GM19372 (cell line): ENCODE measurements around the gene PTTG1IP.
"Not testable (repeated sequence)": the region's sequence is repeated elsewhere in the genome, so short reads cannot be mapped to it uniquely, and the experiment has no call there.

Experiments
- ATAC-seq: cut with Tn5 transposase; IDR thresholded peaks from one replicate; pipeline ENCODE4 v1.9.1; 2021; ENCODE audit warnings: mild to moderate bottlenecking, low read depth, moderate library complexity; ENCODE audit not compliant: unreplicated experiment

The PTTG1IP gene

GRCh38 chr21:44886113-44887075 is 12.9 kb upstream of the PTTG1IP start:
- ATAC-seq, result no peak

- no peak for ATAC-seq
Observed at GRCh38 chr21:44885615-44886014, 12.1 kb upstream of the PTTG1IP start.

- ATAC-seq, result no peak
Observed at GRCh38 chr21:44884097-44884496, 10.6 kb upstream of the PTTG1IP start.

DNA sequence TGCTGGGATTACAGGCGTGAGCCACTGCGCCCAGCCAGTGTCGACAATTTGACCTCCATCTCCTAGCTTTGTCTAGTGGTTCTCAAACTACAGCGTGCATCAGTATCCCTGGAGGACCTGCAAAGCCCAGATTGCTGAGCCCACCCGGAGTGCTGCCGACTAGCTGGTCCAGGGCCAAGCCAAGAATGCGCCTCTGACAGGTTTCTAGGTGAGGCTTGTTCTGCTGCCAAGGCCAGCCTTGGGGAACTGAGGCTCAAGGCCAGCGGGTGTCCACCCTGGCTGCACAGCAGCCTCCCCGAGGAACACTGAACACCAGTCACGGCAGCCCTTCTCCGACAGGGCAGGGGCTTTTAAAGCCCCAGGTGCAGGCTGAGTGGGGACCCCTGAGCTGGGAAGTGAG is 9.8 kb upstream of the PTTG1IP start:
- no peak for ATAC-seq

GRCh38 chr21:44881198-44881872 is 7.8 kb upstream of the PTTG1IP start:
- no peak for ATAC-seq

DNA sequence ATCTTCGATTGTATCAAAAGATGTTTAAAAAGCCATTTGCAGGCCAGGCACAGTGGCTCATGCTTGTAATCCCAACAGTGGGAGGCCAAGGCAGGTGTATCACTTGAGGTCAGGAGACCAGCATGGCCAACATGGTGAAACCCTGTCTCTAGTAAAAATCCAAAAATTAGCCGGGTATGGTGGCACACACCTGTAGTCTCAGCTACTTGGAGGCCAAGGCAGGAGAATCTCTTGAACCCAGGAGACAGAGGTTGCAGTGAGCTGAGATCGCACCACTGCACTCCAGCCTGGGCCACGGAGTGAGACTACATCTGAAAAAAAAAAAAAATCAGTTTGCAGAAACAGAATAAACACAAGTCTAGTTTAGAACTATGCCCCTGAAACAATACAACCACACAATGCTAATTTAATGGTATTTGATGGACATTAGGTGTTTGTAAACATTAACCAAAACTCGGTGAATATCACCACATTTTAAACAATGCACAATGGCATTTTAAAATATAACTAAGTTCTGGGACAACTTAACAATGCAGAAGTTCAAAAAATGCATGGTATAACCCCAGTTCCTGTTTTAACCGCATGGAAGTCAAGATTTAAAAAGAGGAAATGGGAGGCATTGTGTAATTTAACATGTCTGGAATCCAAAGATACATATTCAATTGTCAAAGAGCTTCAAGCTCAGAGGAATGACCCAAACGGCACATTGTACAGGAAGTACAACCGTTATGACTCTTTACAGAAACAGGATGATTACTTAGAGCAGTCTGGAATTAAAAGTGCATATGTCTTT is 7.1 kb upstream of the PTTG1IP start:
- no peak for ATAC-seq

GRCh38 chr21:44879238-44879637 is 5.7 kb upstream of the PTTG1IP start:
- ATAC-seq, result not testable (repeated sequence)

GRCh38 chr21:44878053-44878982 is 4.8 kb upstream of the PTTG1IP start:
- no peak for ATAC-seq

GRCh38 chr21:44876849-44877575 is 3.5 kb upstream of the PTTG1IP start:
- ATAC-seq, result no peak

DNA sequence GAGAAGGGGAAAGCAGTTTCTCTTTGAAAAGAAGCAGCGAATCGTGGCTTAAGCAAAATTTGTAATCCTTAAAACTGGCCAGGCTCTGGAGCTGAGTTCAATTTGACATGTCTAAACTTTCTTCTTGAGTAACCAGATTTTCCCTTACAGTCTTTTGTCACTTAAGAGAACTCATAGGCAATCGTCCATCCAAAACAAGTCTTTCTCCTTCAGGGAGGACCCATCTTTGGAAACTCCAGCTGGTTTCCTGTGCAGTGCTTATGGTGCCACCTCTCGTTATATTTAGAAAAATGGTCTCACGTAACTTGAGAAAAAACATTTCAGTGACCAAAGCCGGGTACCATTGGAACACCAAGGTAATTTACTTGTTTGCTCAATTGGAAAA is 1.8 kb upstream of the PTTG1IP start:
- no peak for ATAC-seq

- no peak for ATAC-seq
Observed at GRCh38 chr21:44874497-44875315, 1.2 kb upstream of the PTTG1IP start.

- no peak for ATAC-seq
Observed at GRCh38 chr21:44874240-44874496, 678 bp upstream of the PTTG1IP start.

DNA sequence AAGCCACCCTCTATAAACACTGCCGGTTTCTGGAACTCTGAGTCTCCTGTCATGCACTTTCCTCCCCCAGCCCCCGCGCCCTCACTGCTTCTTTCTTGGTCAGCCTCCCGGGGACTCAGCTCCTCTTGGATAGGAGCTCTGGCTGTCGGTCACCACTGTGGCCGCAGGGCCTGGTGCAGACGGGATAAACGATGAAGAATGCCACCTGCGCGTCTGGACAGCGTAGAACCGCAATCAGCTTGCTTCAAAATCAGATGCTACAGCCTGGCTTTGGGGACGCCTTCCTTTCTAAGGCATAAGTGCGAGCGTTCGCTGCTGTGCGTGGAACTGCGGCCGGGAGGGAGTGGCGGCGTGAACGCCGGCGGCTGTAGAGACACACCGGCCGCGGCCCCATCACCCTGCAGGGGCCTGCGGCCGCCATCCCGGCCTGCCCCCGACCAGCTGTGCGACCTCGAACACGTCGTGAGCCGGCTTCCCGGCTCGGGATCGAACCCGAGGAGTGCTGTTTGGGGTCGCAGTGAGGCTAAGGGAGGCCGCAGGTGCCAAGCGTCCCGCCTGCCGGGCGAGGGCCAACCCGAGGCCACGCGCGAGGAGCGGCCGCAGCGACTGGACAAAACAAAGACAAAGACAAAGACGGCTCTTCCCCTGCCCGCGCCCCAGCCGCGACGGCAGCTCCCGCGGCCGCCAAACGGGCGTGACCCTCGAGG is 688 bp downstream of the PTTG1IP start:
- no peak for ATAC-seq

DNA sequence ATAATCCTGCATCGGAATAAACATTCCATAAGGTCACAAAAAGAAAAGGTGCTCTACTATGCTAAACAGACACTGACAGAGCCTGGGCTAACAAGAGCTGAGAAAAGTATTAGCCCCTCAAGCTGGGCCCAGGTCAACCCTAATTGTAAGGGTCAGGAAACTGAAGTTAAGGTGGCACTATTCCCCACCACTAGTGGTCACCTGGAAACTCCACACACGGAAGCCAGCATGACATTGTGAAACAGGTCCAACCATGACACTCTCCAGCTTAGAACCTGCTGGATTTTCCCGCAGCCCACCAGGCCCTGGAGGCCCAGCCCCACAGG is 1.2 kb downstream of the PTTG1IP start:
- ATAC-seq, result no peak

DNA sequence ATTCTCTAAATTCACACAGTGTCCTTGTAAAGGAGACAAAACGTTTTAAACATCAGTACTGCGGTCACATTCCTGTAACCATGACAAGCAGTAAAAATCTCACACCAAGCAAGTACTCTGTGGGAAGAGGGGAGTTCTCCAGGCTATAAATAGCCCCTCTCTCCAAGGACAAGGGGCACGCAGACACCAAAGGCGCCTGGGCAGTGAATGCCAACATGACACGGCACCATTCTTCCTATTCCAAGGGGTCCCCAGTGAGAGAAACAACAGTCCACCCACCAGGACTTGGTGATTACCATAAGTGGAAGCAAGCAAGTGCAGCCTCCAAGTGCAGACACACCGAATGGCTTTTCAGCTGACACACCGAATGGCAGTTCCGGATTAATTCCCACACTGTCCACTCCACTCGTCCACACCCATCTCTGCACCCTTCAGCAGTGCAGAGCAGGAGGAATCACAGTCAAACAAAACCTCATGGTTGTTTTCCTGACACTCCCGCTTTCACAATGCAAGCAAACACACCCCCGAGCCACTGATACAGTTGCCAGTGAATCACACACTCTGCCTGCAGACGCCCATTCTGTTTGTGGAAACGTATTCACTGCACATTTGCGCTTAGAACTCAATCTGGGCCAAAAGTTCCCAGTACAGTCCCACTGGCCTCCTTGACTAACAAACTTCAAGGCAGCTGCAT is 1.8 kb downstream of the PTTG1IP start:
- ATAC-seq, result no peak

DNA sequence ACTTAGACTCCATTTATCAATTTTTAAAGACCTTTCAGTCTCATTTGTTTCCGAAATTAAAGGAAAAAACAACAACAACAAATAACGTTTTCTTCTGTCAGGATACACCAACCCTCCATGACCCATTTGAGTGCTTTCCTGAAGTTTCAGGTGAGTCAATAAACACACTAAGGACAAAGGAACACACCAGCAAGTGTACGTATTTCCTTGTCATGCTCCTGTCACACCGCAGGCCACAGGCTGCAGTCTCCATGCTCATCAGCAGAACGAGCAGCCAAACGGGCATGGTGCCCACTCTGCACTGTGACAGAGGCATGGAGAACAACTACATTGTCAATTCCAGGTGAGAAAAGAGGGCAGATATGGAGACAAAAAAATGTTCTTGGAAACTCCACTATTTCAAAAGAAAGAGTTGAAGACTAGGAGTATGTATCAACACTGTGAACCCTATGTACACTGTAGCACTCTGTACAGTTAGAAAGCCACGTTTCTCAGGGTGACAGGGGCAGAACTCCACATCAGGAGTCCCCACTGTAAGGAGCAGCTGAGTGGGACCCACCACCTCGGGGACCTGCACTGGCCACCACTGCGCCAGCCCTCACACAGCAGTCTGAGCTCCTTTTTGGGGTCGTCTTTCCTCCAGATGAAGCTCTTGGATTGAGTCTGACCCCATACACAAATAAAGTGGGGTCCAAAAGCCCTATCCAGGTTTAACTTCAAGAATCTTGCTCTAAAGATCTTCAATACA is 2.6 kb downstream of the PTTG1IP start:
- no peak for ATAC-seq
